Cortex of kidney (tissue), 1 donor: ENCODE results near the gene EIF3D.
"Not testable (repeated sequence)": the region's sequence is repeated elsewhere in the genome, so short reads cannot be mapped to it uniquely, and the experiment has no call there.

Source experiments
- DNase-seq: peaks from one replicate; lab custom pipeline; 2025; lab: John Stamatoyannopoulos, UW

EIF3D gene

DNA sequence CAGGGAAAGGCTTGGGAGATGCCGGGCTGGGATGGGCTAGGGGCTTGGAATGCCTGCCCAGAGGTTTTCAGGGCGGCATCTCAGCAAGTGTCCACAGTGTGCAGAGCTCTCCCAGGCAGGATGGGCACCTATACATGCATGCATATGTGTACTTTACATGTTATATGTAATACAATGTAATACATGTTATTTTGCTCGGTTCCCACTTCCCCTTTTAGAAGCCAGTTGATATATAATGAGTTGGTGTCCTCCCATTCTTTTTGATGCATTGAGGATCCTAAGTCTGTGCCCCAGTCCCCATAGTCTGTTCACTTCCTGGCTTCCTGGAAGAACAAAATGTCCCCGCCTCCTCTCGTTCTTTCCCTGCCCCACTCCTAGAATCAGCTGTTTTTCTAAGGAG is 20.1 kb upstream of the EIF3D start:
- no peak for DNase-seq

DNA sequence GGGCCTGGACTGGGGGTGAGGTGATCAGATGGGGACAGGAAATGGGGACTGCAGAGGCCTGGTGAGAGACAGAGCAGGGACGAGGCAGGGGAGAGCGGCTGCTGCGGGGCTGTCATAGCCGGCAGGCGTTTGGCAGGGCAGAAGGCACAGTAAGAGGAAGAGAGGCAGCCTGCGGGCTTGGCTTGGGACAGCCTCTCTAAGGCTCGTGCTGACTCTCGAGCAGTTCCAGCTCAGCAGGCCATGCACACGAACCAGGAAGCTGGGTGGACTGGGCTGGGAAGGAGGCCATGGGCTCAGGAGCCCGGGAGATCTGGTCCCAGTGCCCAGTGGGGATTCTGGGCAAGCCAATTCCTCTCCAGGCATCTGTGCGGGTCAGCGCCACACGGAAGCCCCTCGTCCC is 19.6 kb upstream of the EIF3D start:
- DNase-seq = no peak

DNA sequence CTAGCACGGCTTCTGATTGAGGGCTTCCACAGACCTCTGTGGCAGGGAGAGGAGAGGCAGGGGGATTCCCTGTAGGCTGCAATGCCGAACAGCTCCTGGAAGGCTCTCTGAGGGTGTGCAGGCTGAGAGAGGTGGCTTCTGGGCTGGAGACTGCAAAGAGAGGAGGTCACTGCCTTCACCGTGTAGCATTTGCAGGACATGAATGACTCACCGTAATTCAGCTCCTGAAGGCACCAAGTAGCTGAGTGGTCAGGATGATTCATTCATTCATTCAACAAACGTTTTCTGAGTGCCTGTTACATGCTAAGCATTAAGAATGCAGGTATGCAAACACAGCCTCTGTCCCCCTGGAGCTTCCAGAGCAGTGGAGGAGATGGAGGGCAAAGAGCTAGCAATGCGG is 18.0 kb upstream of the EIF3D start:
- DNase-seq = no peak

DNA sequence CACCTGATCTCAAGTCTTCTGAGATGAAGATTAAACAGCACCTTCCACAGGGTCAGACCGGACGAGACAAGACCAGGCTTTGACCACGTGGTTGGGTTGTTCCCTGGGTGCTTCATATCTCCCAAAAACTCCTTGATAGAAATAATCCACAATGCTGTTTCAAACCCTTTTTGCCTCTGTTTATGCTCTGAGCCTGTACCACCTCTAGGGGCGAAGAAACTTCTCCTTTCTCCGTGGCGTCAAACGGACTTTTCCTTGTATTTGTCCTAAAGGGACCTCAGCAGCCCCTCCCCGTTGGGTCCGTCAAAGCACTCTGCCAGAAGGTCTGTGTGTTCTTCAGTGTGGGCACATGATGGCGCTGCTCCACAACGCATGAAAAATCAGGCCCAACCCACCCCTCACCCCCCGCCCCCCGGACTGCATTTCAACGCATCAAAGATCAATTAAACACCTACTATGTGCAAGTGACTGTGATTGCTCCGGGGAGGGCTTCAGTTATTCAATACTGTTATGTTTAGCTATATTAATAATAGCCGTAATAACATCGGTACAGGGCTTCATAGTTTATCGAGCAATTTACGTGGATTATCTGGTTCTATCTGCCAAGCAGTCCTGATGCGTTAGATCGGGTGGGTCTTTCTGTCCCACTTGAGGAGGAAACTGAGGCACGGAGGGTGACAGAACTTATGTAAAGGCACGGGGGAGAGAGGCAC is 17.3 kb upstream of the EIF3D start:
- no peak for DNase-seq

DNA sequence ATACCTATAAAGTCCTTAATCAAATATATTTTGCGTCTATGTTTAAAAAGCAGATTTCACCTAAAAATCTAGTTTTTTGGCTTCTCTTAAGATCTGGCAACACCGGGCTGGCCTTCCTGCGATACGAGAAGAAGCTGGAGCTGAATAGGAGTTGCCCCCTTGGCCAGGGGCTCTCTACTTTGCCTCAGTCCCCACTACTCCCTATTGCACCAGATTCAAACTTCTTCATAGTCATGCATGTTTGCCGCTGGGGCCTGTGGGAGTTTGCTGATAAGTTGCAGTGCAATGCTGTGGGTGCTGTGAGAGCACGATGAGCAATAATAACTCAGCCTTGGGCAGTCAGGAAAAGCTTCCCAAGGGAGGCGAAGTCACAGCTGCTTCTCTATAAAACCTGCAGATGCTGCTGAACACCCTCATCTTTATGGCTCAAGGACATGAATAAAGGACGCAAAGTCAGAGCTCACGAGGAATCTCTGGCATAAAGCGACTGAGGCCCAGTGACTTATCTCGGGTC is 15.2 kb upstream of the EIF3D start:
- DNase-seq = no peak

DNA sequence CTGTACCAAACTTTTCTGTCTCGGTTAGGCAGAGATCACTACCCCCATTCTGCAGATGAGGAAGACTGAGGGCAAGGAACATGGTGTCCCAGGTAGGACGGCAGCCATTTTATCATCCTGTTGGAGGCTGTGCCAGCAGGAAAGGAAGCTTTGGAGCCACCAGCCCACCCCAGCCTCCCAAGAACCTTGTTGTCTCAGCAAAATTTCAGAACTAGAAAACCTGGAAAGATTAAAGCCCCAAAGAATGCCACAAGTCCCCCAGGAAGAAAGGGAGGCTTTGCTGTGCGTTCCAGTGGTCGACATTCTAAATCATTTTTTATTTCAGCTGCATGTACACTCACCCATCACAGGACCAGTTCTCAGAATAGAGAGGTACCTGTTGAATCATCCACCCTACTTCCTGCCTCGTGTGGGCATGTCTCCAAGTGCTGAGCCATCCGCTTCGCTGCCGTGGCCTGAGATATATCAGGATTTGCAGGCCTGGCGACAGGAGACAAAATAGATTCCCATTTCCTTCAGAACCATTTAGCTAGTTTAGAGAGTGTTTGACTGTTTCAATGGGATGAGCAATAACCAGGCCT is 13.0 kb upstream of the EIF3D start:
- DNase-seq = no peak

DNA sequence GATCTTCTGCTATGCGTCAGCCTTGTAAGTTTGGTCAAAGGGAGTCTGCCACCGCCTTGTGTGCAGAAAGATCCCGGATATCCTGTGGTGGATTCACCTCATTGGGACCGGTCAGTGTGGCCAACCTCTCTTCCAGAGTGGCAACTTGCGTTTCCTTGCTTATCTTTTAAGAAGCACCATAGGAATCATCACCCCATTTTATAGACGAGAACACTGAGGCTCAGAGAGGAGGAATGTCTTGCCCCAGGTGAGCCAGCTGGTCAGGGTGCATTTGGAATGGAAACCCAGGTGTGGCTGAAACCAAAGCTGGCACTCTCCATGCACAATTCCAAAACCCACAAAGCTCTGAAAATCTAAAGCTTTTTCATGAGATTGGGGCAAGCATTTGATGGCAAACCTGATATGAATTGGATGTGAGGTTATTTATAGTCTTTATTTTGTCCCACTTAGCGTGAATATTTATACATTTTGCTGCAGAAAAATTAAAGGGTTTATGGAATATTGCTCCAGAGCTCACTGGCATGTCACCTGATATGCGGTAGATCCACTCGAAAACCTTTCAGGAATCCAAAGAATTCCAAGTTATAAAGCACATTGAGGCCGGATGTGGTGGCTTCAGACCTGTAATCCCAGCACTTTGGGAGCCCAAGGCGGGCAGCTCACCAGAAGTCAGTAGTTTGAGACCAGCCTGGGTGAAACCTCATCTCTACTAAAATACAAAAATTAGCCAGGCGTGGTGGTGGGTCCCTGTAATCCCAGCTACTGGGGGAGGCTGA is 12.1 kb upstream of the EIF3D start:
- no peak for DNase-seq

DNA sequence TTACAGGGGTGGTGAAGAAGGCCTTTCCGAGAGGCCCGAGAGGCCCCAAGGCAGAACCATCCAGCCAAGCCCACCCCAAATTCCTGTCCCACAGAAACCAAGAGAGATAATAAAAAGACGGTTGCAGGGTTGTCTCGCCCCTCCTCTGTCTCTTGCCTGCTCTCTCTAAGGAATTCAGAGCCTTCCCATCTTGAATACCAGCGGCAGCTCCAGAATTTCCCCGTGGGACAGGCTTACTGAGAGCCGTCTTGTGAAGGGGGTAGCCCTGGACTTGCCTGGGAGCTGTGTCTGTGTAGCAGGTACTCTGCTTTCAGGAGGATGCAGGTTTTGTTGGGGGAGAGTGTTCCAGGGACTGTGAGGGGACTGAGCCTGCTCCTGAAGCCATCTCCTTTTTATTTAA is 9.6 kb upstream of the EIF3D start:
- DNase-seq = no peak

DNA sequence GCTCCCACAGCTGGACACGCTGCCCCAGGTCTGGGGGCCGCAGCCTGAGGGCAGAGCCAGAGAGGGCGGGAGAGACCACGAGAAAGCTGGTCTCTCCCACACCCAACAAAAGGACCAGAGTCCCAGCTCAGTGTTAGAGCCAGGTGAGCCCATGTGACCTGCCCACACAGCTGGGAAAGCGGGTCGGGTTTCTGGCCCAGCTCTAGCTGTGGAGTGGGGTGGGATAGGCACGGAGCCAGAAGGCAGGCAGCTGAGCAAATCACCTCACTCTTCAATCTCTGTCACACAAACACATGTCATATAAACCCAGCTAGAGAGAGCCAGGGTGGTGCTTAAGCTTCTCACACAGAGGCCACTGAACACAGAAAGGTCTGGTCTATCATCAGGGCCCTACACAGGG is 7.8 kb upstream of the EIF3D start:
- DNase-seq = no peak

DNA sequence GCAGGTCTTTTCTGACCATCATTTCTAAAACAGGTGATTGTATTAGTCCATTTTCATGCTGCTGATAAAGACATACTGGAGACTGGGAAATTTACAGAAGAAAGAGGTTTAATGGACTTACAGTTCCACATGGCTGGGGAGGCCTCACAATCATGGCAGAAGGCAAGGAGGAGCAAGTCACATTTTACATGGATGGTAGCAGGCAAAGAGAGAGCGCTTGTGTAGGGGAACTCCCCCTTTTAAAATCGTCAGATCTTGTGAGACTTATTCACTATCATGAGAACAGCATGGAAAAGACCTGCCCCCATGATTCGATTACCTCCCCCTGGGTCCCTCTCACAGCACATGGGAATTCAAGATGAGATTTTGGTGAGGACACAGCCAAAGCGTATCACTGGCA is 4.4 kb upstream of the EIF3D start:
- not testable (repeated sequence) for DNase-seq

DNA sequence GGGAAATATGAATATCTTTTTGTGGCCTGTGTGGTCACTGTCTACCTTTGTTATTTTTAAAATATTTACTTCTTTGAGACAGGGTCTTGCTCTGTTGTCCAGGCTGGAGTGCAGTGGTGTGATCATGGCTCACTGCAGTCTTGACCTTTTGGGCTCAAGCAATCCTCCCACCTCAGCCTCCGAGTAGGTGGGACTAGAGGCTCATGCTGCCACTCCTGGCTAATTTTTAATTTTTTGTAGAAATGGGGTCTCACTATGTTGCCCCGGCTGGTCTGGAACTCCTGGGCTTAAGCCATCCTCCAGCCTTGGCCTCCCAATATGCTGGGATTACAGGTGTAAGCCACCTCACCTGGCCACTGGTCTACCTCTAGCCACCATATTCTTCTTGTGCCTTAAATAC is 3.5 kb upstream of the EIF3D start:
- no peak for DNase-seq

DNA sequence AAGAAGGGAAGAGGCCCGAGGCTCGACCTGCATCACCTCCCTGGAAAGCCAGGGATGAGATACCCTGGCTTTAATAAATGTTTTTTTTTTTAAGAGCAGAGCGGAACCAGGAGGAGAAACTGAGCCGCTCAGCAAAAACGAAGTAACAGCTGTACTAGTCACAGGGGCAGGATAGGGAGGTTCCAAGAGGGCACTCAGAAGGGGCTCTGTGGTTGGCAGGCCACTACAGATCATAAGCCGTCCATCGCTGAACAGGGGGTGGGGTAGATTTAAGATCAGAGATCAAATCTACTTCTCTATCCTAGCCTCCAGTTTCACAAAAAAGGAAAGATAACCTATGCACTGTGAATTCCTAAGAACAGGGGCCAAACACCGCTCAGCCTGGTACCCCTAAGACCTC is 625 bp downstream of the EIF3D start:
- no peak for DNase-seq

DNA sequence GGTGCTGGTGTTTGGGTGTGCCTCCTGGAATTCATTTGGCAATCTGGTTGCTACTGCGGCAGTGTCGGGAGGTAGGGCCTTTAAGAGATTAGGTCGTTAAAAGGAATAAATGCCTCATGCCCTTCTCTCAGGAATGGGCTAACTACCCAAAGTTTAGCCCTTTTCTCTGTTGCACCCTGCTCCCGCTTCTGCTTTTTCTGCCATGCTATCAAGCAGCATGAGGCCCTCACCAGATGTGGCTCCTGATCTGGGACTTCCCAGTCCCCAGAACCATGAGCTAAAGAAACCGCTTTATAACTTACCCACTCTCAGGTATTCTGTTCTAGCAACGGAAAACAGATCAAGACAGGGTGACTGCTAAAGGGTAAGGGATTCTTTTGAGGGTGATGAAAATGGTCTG is 6.3 kb downstream of the EIF3D start:
- DNase-seq = no peak

DNA sequence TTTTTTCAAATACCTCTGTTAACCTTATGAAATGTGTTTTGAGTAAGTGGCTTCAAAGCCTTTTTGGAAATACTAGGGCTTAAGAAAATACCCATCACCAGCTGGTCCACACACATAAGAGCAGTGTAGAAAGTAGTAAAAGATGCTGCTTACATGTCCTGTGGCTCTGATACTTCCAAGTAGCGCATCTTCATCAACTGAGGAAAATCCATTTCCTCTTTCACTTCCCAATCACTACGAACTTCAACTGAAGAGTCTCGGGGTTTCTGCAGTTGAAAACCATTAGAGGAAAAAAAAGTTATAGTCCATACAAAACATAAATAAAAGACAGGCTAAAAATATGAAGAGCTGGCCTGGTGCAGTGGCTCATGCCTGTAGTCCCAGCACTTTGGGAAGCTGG is 8.5 kb downstream of the EIF3D start:
- no peak for DNase-seq

DNA sequence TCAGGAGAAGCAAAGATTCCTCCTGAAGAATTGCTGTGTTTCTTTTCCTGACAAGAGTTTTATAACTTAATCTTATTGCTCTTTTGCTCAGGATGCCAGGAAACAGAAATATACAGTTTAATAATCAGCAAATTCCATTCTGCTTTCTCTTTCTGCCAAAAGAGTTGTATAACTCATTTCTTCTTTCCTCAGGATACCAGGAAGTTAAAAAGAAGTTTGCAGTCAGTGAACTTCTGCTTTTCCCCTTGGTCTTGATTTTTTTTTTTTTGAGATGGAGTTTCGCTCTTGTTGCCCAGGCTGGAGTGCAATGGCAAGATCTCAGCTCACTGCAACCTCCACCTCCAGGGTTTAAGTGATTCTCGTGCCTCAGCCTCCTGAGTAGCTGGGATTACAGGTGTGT is 9.1 kb downstream of the EIF3D start:
- DNase-seq = not testable (repeated sequence)

DNA sequence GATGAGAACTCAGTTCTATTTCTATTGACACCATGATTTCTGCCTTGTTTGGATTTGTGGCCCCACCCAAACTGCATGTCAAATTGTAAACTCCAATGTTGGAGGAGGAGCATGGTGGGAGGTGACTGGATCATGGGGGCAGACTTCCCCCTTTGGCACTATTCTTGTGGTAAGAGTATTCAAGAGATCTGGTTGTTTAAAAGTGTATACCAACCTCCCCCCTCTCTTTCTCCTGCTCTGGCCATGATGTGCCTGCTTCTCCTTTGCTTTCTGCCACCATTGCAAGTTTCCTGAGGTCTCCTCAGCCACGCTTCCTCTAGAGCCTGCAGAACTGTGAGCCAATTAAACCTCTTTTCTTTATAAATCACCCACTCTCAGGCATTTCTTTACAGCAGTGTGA is 14.2 kb downstream of the EIF3D start:
- no peak for DNase-seq

DNA sequence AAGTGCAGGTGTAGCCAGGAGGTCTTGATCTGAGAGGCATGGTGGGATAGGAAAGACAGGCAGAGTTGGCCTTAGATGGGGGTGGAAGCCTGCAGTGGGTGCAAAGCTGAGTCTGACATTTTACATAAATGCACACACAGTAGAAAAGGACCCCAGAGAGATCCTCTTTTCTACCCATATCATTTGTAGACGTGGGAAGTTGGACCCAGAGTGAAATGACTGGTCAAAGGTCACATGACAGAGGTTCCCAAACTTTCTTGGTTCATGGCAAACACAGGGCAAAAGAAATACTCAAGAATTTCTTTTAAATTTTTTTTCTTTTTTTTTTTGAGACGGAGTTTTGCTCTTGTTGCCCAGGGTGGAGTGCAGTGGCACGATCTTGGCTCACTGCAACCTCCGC is 16.0 kb downstream of the EIF3D start:
- no peak for DNase-seq

DNA sequence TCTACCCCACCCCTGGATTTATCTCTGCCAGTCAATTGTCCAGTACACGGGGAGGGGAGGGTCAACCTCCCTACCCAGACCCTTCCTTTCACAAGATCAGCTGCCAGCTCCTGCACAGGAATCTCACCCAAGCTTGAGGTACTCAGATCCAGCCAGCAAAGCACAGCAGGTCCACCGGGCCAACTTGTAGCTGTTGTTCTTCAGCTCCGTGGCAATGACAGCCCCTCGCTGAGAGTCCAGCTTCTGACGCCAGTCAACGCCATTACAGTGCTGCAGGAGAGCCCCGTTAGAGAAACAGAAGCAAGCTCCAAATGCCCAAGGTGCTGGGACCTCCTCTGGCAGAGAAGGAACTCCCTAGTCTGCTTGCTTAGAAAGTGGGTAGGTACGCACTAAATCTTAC is 16.6 kb downstream of the EIF3D start:
- no peak for DNase-seq

DNA sequence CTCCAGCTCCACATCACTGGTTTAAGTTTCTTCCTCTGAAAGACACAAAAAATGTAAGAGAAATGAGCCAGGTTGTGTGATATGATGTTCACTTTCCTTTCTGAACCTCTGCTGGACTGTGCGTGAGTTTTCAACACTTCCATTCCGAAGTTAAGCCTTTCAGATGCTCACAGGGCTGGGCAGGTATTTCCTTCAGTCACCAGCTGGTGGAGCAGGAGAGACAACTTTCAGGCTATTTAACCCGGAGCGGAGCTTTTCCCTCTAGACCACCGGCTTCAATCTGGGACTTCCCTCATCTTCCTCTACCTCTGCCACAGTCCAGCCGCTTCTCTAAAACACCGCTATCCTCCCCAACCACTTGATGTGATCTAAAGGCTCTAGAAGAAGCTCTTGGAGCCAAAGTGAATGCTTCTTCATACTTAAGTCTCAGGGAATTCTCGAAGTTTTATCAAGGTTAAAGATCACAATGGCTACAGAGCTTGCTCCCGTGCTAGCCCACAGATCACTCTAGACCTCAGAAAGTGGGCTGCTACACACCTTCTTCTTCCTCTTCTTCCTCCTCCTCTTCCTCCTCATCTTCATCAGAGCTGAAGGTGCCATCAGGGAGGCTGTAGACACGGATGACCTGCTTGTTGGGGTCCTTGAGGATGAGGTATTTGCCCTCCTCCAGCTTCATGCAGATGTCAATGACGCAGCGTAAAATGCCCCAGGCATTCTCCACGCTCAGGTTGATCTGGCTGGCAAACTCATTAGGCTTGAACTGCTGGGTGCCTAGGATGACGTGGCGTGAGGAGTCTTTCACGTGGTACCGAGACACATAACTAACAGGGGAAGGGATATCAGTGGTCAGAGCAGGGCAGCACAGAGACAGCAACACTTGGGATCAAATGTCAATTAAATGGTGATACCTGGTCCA is 17.7 kb downstream of the EIF3D start:
- no peak for DNase-seq

DNA sequence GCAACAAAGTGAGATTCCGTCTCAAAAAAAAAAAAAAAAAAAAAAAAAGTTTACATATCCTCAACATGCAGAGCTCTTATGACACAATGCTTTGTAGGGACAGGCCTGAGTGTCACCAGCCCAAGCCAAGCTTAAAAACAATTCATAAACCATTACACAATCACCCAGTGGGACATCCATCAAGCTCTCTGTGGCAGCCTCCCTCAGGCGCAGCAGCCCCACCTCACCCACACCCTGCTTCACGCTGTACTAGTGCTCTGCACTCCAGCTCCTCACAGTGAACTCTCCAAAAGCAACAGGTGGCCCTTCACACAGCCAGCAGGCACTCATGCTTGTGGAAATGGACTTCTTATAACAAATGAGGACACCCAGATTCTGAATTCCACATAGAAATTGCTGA is 18.6 kb downstream of the EIF3D start:
- DNase-seq = no peak

DNA sequence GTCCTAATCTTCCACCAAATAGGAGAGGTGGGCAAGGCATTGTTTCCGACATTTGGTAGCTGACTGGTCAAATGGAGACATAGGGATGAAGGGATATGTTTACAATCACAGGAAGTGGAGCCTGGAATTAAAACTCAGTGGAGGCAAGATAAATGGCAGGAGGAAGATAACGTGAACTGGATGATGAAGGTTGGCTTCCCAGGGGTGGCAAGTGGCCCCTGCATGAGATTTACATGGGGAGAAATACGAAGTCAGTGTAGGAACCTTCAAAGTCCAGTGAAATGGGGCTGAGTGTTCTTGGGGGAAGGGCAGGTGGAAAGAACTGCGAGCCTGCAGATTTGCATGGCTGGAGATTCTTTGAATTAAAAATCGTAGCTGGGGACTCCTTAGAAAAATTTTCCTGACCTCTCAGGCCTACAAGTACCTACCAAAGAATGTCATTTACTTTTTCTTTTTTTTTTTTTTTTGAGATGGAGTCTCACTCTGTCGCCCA is 21.4 kb downstream of the EIF3D start:
- DNase-seq = no peak
